HepG2 (cell line): ENCODE data around the gene HSPA1B. TPM values are rescaled to one million over a fixed set of nuclear protein-coding genes. Genes with fewer than 3 reads are reported as not detected.

Experiments used
- BATF2 ChIP-seq: sonication (generic); formaldehyde crosslinking; IDR thresholded peaks from 2 replicates; pipeline ENCODE4 v1.8.0; 2022; ENCODE audit warnings: mild to moderate bottlenecking, missing genetic modification reagents, moderate library complexity
- CCDC6 ChIP-seq: sonication (generic); formaldehyde crosslinking; IDR thresholded peaks from 2 replicates; pipeline ENCODE4 v1.8.1; 2022; ENCODE audit warnings: mild to moderate bottlenecking, missing genetic modification reagents, moderate library complexity
- DNMT1 ChIP-seq: sonication (generic); formaldehyde crosslinking; IDR thresholded peaks from 2 replicates; pipeline ENCODE4 v1.5.1; 2020; ENCODE audit warnings: mild to moderate bottlenecking, missing genetic modification reagents
- DPF2 ChIP-seq: sonication (generic); formaldehyde crosslinking; IDR thresholded peaks from 2 replicates; pipeline ENCODE4 v1.4.0; 2020; ENCODE audit warnings: mild to moderate bottlenecking, low read depth, missing genetic modification reagents, borderline replicate concordance
- HNRNPK ChIP-seq: fragments of 200-400 bp; formaldehyde crosslinking; IDR thresholded peaks from 2 replicates; pipeline ENCODE4 v1.6.1; 2018; ENCODE audit warnings: low read length, low read depth, moderate library complexity, mild to moderate bottlenecking; ENCODE audit not compliant: poor library complexity, severe bottlenecking
- JARID2 ChIP-seq: sonication (generic); formaldehyde crosslinking; IDR thresholded peaks from 2 replicates; pipeline ENCODE4 v1.8.1; 2023; ENCODE audit warnings: missing genetic modification reagents, inconsistent platforms; ENCODE audit not compliant: insufficient replicate concordance
- KDM5A ChIP-seq: fragments of 200-600 bp; sonication (generic); IDR thresholded peaks from 2 replicates; pipeline ENCODE4 v1.7.0; 2018; ENCODE audit warnings: antibody characterized with exemption, mild to moderate bottlenecking, low read length, borderline replicate concordance
- MAFK ChIP-seq, 2 experiments: IDR thresholded peaks in 1 of 2; conservative IDR thresholded peaks in 1 of 2; 2 replicates each; pipeline ENCODE4 v1.6.1; 2011; ENCODE audit warnings: improper control_type of control experiment in 2 of 2, low read length in 2 of 2
- MEIS2 ChIP-seq: sonication (generic); formaldehyde crosslinking; IDR thresholded peaks from 2 replicates; pipeline ENCODE4 v1.9.0; 2021; ENCODE audit warnings: mild to moderate bottlenecking, missing genetic modification reagents
- NRL ChIP-seq: sonication (generic); formaldehyde crosslinking; IDR thresholded peaks from 2 replicates; pipeline ENCODE4 v1.5.0; 2020; ENCODE audit warnings: missing genetic modification reagents, mild to moderate bottlenecking, moderate library complexity, borderline replicate concordance
- SMAD3 ChIP-seq: sonication (generic); formaldehyde crosslinking; IDR thresholded peaks from 2 replicates; pipeline ENCODE4 v1.4.0; 2020; ENCODE audit warnings: missing genetic modification reagents
- SMYD3 ChIP-seq: sonication (generic); formaldehyde crosslinking; IDR thresholded peaks from 2 replicates; pipeline ENCODE4 v1.8.1; 2023; ENCODE audit warnings: mild to moderate bottlenecking, missing genetic modification reagents
- YY1 ChIP-seq: IDR thresholded peaks from 2 replicates; pipeline ENCODE4 v1.6.1; 2011; ENCODE audit warnings: low read length, low read depth, moderate library complexity, mild to moderate bottlenecking; ENCODE audit not compliant: insufficient read depth, insufficient replicate concordance
- ZNF317 ChIP-seq: sonication (generic); formaldehyde crosslinking; IDR thresholded peaks from 2 replicates; pipeline ENCODE4 v1.5.0; 2020; ENCODE audit warnings: mild to moderate bottlenecking, missing genetic modification reagents
- polyA plus RNA-seq, 8 experiments: library from polyadenylated mRNA; depleted of rRNA in 3 of 8; stranded (reverse) in 7 of 8; unstranded in 1 of 8; fragments of >200 nt; fragmentation: Illumina TruSeq in 4 of 8; extraction: Trizol in 4 of 8; gene quantifications; 2 replicates each; pipeline versions ENCODE4 v1.2.1 to v1.2.3, GENCODE V29; 2011 to 2016; ENCODE audit warnings: low read depth in 4 of 8, missing spikeins in 1 of 8, mixed read lengths in 1 of 8; ENCODE audit not compliant: insufficient read depth in 1 of 8
- total RNA-seq, 5 experiments: library from RNA; depleted of rRNA; stranded (reverse); fragments of >200 nt; fragmentation: Illumina TruSeq; extraction: Trizol; gene quantifications; 2 replicates each; pipeline ENCODE4 v1.2.3, GENCODE V29; 2016; ENCODE audit warnings: low read depth in 1 of 5
- TF ChIP-seq, protein P1 (sequence below): sonication (generic); formaldehyde crosslinking; IDR thresholded peaks from 2 replicates; pipeline ENCODE4 v1.5.1; 2020; ENCODE audit warnings: mild to moderate bottlenecking, missing genetic modification reagents, borderline replicate concordance
- TF ChIP-seq, protein P2 (sequence below): IDR thresholded peaks from 2 replicates; pipeline ENCODE4 v1.6.1; 2016; ENCODE audit warnings: mild to moderate bottlenecking

The HSPA1B gene
- total and polyA plus RNA-seq, 2 of the 13 experiments (the other 11 are each of a cell fraction or from before 2014, with no cell fraction given) = 26.0 to 186 TPM

- TF ChIP-seq, protein P1, sequence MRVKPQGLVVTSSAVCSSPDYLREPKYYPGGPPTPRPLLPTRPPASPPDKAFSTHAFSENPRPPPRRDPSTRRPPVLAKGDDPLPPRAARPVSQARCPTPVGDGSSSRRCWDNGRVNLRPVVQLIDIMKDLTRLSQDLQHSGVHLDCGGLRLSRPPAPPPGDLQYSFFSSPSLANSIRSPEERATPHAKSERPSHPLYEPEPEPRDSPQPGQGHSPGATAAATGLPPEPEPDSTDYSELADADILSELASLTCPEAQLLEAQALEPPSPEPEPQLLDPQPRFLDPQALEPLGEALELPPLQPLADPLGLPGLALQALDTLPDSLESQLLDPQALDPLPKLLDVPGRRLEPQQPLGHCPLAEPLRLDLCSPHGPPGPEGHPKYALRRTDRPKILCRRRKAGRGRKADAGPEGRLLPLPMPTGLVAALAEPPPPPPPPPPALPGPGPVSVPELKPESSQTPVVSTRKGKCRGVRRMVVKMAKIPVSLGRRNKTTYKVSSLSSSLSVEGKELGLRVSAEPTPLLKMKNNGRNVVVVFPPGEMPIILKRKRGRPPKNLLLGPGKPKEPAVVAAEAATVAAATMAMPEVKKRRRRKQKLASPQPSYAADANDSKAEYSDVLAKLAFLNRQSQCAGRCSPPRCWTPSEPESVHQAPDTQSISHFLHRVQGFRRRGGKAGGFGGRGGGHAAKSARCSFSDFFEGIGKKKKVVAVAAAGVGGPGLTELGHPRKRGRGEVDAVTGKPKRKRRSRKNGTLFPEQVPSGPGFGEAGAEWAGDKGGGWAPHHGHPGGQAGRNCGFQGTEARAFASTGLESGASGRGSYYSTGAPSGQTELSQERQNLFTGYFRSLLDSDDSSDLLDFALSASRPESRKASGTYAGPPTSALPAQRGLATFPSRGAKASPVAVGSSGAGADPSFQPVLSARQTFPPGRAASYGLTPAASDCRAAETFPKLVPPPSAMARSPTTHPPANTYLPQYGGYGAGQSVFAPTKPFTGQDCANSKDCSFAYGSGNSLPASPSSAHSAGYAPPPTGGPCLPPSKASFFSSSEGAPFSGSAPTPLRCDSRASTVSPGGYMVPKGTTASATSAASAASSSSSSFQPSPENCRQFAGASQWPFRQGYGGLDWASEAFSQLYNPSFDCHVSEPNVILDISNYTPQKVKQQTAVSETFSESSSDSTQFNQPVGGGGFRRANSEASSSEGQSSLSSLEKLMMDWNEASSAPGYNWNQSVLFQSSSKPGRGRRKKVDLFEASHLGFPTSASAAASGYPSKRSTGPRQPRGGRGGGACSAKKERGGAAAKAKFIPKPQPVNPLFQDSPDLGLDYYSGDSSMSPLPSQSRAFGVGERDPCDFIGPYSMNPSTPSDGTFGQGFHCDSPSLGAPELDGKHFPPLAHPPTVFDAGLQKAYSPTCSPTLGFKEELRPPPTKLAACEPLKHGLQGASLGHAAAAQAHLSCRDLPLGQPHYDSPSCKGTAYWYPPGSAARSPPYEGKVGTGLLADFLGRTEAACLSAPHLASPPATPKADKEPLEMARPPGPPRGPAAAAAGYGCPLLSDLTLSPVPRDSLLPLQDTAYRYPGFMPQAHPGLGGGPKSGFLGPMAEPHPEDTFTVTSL = no peak
- no peak; the same call in 1 of the 2 replicates for TF ChIP-seq KDM5A
- peak; percentile 72 for TF ChIP-seq ZNF317 (CRISPR knock-in tag)
- no peak for TF ChIP-seq DNMT1 (CRISPR knock-in tag)
- TF ChIP-seq NRL (CRISPR knock-in tag) = peak; percentile 96
- TF ChIP-seq, protein P2, sequence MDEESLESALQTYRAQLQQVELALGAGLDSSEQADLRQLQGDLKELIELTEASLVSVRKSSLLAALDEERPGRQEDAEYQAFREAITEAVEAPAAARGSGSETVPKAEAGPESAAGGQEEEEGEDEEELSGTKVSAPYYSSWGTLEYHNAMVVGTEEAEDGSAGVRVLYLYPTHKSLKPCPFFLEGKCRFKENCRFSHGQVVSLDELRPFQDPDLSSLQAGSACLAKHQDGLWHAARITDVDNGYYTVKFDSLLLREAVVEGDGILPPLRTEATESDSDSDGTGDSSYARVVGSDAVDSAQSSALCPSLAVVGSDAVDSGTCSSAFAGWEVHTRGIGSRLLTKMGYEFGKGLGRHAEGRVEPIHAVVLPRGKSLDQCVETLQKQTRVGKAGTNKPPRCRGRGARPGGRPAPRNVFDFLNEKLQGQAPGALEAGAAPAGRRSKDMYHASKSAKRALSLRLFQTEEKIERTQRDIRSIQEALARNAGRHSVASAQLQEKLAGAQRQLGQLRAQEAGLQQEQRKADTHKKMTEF (CRISPR knock-in tag) = peak; percentile 64
- peak; percentile 90 for TF ChIP-seq JARID2 (CRISPR knock-in tag)
- TF ChIP-seq DPF2 (CRISPR knock-in tag) = no peak
- TF ChIP-seq HNRNPK = no peak
- peak; percentile 69 for TF ChIP-seq SMAD3 (CRISPR knock-in tag)
- TF ChIP-seq BATF2 = no peak
- no peak for TF ChIP-seq MAFK (conservative IDR thresholded peaks at IDR 0.05 in 1 of 2, IDR thresholded peaks at IDR 0.05 in 1 of 2; ENCODE audit: low read length in 2 of 2)
- TF ChIP-seq CCDC6 (CRISPR knock-in tag) = peak; percentile 78; the same call in 1 of the 2 replicates
- peak; percentile 68 for TF ChIP-seq YY1
- TF ChIP-seq MEIS2 (CRISPR knock-in tag) = peak; percentile 66; the same call in 1 of the 2 replicates
- no peak for TF ChIP-seq SMYD3 (CRISPR knock-in tag)
Observed at GRCh38 chr6:31827286-31828079, at the start of gene HSPA1B (continued).
